AG09319 (cell line): ENCODE data around the gene TSPEAR.

Source experiments
- DNase-seq: peaks from one replicate; pipeline ENCODE4 v3.0.0-alpha.2; 2010; ENCODE audit warnings: low read depth; ENCODE audit errors: extremely low read depth
- TF ChIP-seq, protein P1 (sequence below): IDR thresholded peaks from 2 replicates; pipeline ENCODE4 v1.5.1; 2011; ENCODE audit warnings: low read depth, mild to moderate bottlenecking, inconsistent platforms, low read length, moderate library complexity

Gene TSPEAR

DNA sequence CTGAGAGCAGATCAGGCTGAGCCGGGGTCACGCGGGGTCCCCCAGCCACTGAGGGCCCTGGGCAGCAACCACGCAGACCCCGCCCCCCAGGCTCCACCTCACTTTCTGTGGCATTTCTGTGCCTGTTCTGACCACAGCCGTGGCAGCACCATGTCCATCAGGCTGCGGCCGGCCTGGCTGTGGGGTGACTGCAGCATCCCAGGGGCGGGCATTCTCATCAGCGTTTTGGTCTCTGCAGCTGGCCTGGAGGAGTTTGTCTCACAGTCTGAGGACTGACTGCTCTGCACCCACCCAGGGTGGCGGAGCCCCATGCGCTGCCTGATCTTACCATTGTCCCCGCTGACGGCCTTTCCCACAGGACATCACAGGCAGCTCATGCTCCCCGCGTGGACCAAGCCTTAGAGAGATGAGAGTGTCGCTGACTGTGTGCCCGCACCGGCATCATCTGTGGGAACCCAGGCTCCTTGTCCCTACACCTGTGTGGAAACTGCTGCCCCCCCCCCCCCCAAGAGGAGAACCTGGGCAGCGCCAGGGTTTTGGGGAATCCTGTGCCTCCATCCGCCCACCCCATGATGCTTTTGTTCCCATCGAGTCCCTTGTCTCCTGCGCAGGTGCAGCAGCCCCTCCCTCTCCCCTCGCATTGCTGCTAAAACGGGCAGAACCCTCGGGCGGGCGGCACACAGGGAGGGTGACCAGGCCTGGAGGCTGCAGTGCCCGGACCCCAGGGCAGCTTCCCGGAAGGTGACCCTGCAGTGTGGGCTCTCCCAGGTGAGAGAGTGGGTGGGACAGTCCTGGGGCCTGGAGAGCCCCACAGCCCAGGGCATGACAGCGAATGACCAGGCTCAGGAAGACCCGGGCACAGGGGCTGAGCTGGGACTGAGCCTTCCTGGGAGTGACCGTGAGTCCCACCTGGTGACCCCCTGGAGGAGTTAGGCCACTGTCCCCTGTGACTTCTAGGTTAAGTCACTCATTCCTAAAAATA, 173.2 kb downstream of the TSPEAR start:
- no peak for DNase-seq
- TF ChIP-seq, protein P1, sequence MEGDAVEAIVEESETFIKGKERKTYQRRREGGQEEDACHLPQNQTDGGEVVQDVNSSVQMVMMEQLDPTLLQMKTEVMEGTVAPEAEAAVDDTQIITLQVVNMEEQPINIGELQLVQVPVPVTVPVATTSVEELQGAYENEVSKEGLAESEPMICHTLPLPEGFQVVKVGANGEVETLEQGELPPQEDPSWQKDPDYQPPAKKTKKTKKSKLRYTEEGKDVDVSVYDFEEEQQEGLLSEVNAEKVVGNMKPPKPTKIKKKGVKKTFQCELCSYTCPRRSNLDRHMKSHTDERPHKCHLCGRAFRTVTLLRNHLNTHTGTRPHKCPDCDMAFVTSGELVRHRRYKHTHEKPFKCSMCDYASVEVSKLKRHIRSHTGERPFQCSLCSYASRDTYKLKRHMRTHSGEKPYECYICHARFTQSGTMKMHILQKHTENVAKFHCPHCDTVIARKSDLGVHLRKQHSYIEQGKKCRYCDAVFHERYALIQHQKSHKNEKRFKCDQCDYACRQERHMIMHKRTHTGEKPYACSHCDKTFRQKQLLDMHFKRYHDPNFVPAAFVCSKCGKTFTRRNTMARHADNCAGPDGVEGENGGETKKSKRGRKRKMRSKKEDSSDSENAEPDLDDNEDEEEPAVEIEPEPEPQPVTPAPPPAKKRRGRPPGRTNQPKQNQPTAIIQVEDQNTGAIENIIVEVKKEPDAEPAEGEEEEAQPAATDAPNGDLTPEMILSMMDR = no peak

DNA sequence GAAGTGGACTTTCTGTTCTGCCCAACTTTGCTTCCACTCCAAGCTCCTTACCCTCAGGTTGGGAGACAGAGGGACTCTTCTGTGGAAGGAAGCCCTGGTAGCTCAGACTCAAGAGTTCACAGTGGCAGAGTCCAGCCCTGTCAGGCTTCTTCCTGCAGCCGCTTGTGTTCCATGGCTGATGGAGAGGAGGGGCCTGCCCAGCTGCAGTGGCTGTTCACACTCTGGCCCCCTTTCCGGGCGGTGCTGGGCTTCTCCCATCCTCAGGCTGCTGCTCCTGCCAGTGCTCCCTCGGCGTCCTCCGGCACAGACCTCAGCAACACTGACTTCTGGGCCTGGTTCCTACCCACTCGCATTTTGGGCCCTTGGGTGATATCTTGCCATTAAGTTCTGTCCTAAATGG, 175.4 kb downstream of the TSPEAR start:
- TF ChIP-seq, protein P1 = no peak
- DNase-seq = no peak

DNA sequence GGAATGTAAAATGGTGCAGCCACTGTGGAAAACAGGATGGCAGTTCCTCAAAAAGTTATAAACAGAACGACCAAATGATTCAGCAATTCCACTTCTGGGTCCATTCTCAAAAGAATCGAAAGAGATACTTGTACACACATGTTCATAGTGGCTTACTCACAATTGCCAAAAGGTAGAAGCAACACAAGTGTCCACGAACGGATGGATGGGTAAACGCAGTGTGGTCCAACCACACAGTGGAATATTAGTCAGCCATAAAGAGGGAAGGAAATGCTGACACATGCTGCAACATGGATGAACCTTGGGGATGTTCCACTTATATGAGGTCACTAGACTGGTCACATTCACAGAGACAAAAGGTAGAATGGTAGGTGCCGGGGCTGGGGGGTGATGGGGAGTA, 176.7 kb downstream of the TSPEAR start:
- TF ChIP-seq, protein P1 = no peak
- no peak for DNase-seq

DNA sequence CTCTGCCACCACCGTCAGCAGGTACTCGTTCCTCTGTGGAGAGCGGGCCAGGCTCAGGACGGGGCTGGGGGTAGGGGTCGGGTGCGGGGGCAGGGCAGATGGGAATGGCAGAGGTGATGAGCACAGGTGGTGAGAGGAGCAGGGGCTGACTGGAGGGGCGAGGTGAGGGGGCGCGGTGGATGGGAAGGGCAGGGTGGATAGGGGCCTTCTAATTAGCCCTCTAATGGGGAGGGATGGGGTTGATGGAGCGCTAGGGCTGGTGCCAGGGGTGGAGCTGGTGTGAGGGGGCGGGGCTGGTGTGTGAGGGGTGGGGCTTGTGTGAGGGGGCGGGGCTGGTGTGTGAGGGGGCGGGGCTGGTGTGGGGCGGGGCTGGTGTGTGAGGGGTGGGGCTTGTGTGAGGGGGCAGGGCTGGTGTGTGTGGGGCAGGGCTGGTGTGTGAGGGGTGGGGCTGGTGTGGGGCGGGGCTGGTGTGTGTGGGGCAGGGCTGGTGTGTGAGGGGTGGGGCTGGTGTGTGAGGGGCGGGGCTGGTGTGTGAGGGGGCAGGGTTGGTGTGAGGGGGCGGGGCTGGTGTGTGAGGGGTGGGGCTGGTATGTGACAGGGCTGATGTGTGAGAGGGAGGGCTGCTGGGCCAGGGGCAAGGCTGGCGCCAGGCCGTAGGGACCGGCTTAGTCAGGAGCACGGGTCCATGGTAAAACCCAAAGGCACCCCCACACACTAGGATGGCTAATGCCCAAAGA, 177.3 kb downstream of the TSPEAR start:
- no peak for DNase-seq
- TF ChIP-seq, protein P1 = no peak

DNA sequence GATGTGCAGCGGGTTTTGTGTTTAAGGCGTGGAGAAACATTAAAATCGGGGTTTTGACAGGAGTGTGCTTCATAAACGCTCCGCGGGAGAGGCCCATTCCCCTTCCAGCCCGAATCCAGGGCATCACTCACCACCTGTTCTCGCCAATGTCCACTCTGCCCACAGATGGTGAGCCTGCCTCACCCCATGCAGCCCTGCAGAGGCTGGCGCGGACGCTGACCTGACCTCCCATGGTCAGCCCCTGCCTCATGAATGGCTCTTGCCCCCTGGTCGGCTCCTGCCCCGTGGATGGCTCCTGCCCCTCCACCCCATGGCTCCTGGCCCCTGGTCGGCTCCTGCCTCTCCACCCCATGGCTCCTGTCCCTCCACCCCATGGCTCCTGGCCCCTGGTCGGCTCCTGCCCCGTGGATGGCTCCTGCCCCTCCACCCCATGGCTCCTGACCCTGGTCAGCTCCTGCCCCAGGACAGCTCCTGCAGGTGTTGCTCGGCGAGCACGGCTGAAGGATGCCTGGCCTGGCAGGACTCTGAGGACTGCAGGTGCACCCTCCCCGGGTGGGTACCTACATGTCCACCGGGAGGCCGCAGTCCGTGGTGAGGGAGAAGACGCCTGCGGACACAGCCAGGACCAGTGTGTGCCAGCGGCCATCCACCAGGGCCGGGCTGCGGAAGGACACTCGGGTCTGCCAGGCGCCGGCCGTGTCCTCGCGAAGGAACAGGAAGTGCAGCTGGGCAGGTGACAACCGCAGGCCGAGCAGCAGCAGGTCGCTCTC, 178.1 kb downstream of the TSPEAR start:
- TF ChIP-seq, protein P1 = no peak
- no peak for DNase-seq

DNA sequence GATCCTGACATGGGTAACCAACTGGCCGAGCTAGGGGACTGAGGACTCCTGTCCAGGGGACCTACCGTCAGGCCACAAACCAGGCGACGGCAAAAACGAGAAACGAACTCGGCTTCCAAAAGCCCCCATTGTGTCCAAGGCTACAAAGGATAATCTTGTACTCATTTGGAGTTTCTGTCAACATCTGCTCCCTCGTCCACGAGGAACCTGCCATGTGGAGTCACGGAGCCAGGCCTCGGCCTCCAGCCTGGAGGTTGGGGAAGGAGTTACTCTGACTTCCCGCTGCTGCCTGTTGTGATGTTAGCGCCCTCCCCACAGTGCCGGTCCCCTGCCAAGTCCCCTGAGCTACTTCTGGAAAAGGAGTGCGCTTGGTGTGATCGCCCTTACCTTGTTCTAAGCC, 178.7 kb downstream of the TSPEAR start:
- no peak for DNase-seq
- TF ChIP-seq, protein P1 = no peak
